Measurements from ENCODE around the gene PDGFA. TPM values are rescaled to one million over a fixed set of nuclear protein-coding genes. Genes with fewer than 3 reads are reported as not detected.

The PDGFA gene
- total and polyA plus RNA-seq, 2 experiments from 2014 or later = 35.6 to 43.1 TPM

DNA sequence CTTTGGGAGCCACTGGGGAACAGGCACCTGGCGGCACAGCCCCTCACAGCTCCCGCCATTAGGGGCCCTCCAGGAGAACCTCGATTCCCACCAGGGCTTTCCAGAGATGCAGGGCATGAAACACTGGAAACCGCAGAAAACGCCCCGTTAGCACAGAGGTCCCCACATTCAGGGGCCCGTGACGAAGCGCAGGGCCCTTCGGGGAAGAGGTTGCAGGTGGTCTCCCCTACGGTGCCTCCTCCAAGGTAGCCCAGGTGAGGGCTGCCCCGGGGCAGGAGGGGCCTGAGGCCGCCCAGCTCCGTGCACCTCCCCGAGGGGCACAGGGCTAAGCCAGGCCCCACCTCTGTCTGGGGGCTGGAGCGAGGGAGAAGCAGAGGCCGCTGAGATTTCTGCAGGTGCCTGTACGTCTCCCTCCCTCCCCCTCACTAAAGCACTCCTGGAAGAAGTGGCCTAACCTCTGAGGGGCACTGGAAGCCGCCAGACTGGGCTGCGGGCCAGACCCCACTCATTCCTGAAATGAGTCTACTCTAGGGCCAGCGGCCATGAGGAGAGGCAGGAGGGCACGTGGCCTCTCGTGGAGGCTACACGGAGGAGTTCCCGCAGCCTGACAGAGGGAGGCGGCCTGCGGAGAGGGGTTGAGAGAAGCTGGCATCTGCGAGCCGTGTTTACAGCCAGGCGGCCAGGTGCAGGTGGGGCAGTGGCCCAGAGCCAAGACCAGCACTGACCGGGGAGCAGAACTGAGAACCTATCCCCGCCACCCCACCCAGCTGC, 6.9 kb downstream of the PDGFA start:
- H3K4me3 ChIP-seq = no peak overlapping the region
- H3K4me1 ChIP-seq (ENCODE audit: insufficient read depth) = peaks cover 24% of the 10 kb centered on the region
- Mint-ChIP-seq H3K27me3 (ENCODE audit: insufficient read depth, low read depth, poor library complexity) (peaks cover 20% of the 10 kb centered on the region), H3K36me3 (ENCODE audit: low read depth) (peaks cover 49% of the 10 kb centered on the region), H3K4me1 (peaks cover 35% of the 10 kb centered on the region), H3K9me3 (no peaks in the 10 kb centered on the region; the same call in 2 of the 3 replicates), H3K27ac (peak overlapping the region; percentile 87), H3K4me3 (no peak overlapping the region)
- no peak overlapping the region for H3K27ac ChIP-seq (ENCODE audit: low read depth)
- H3K79me2 ChIP-seq (replicated peaks; ENCODE audit: insufficient read depth) = peaks cover 41% of the 10 kb centered on the region
- H3K9me2 ChIP-seq (ENCODE audit: insufficient read depth) = no peaks in the 10 kb centered on the region
- TF ChIP-seq ZNF331 (CRISPR knock-in tag; IDR thresholded peaks at IDR 0.05; ENCODE audit: low read depth) (no peak), STAT1 (IDR thresholded peaks at IDR 0.05; ENCODE audit: unreplicated experiment) (no peak), POLR2AphosphoS5 (IDR thresholded peaks at IDR 0.05; ENCODE audit: low read depth) (no peak), CREB1 (CRISPR knock-in tag; IDR thresholded peaks at IDR 0.05; ENCODE audit: low read depth) (no peak), ZNF114 (CRISPR knock-in tag; IDR thresholded peaks at IDR 0.05) (no peak), CTCF (conservative IDR thresholded peaks at IDR 0.05; ENCODE audit: low read depth in 2 of 2) (no peak), ZNF462 (CRISPR knock-in tag; IDR thresholded peaks at IDR 0.05) (no peak)
- TF ChIP-seq, protein P1, sequence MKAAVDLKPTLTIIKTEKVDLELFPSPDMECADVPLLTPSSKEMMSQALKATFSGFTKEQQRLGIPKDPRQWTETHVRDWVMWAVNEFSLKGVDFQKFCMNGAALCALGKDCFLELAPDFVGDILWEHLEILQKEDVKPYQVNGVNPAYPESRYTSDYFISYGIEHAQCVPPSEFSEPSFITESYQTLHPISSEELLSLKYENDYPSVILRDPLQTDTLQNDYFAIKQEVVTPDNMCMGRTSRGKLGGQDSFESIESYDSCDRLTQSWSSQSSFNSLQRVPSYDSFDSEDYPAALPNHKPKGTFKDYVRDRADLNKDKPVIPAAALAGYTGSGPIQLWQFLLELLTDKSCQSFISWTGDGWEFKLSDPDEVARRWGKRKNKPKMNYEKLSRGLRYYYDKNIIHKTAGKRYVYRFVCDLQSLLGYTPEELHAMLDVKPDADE (IDR thresholded peaks at IDR 0.05) = no peak
- ATAC-seq (no peak), DNase-seq (ENCODE audit: low spot score) (no peak)
- no peaks in the 10 kb centered on the region; the same call in 1 of the 2 replicates for H4K20me1 ChIP-seq (replicated peaks; ENCODE audit: insufficient read depth)
- no peak overlapping the region for H3K4me2 ChIP-seq
- H3K36me3 ChIP-seq (ENCODE audit: insufficient read depth) = no peaks in the 10 kb centered on the region
- H3K27me3 ChIP-seq (ENCODE audit: insufficient read depth) = peaks cover 8% of the 10 kb centered on the region
- H3F3A ChIP-seq (replicated peaks; ENCODE audit: low read depth) = peaks cover 15% of the 10 kb centered on the region
- H2AFZ ChIP-seq = no peak overlapping the region

Data from GM23338 (cell line).